Stimulated activated naive CD8-positive, alpha-beta T cell treated with anti-CD3 and anti-CD28 coated beads, Interleukin-15, amount 100 ng/mL, for 72 hours (primary cell): ENCODE data around the gene CEP170.
A peak's percentile ranks its signal among the peaks of the same experiment; 100 is the strongest.

Experiments used
- ATAC-seq: fragments of 150-1000 bp; cut with Tn5 transposase; 2 replicates; pipeline ENCODE4 v1.10.0; 2021; ENCODE audit warnings: mild to moderate bottlenecking, moderate library complexity
- DNase-seq, 2 donors: peaks; one replicate each; pipeline ENCODE4 v3.0.0; 2021 to 2022
- H3K27ac Mint-ChIP-seq, 2 donors: one replicate each; pipeline ENCODE4 v1.8.0; 2022; ENCODE audit warnings: mild to moderate bottlenecking in 2 of 2, mixed read lengths in 2 of 2, moderate library complexity in 2 of 2
- H3K27me3 Mint-ChIP-seq: one replicate; pipeline ENCODE4 v1.8.0; 2022; ENCODE audit warnings: mixed read lengths
- H3K4me1 Mint-ChIP-seq: one replicate; pipeline ENCODE4 v1.8.0; 2022; ENCODE audit warnings: mild to moderate bottlenecking, mixed read lengths
- H3K4me3 Mint-ChIP-seq, 2 donors: one replicate each; pipeline ENCODE4 v1.8.0; 2022; ENCODE audit warnings: mild to moderate bottlenecking in 2 of 2, mixed read lengths in 2 of 2, moderate library complexity in 1 of 2
- H3K9me3 Mint-ChIP-seq, 2 donors: one replicate each; pipeline ENCODE4 v1.8.0; 2022; ENCODE audit warnings: mixed read lengths in 2 of 2

CEP170 gene

DNA sequence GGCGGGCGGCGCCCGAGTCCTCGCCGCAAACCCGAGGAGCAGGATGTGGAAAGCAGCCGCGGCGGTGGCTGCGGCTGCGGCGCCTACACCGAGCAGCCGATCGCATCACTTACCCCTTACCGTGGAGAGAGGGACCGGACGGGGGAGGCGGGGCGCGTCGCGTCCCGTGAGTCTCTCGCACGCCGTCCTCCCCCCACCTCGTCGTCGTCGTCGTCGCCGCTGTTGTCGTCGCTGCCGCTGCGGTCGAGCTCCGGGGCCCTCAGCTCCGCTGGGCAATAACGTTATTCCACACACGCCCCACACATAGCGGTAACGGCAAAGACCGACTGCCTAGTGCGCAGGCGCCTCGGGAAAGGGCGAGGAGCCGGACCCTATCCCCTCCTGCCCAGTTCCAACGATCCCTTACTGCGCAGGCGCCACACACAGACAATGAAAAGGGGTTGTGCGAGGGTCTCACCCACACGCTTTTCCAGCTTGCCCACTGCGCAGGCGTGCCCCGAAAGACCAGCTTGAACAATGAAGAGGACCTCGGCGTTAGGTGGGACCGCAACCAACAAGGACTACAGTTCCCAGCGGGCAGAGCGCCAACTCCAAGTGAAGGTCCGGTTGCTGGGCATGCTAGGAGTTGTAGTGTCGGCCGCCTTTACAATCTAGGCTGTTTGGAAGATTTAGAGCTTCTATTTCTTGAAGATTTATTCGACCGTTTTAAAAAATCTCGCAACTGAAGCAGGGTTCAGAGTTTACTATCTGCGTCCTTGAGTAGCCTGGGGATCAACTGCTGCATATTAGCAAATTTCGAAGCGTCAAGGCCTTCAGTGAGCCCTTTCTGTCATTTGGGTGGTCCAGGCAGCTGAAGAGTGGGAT is at the start of gene CEP170:
CEP170 (minus strand) TSS at position 355 of the 864 bp plus-strand sequence. CDS start 30,001 bp downstream, outside the sequence.
- H3K4me1 Mint-ChIP-seq = peaks cover 27% of the 10 kb centered on the region

DNA sequence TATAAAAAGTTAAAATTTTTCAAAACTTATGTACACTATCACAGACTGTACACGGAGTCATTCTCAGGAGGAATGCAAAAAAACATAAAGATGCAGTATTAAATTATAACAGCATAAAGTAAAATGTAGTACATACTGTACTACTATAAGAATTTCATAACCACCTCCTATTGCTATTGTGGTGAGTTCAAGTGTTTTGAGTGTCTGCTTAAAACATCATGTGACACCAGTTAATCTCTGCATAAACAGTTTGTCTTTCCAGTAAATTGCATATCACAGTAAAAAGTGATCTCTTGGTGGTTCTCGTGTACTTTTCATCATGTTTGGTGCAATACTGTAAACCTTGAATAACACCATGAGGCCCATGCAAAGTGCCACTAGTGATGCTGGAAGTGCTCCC is 46.0 kb upstream of the CEP170 start:
- no peaks in the 10 kb centered on the region for H3K27me3 Mint-ChIP-seq
- H3K4me1 Mint-ChIP-seq = no peaks in the 10 kb centered on the region
- no peak overlapping the region for H3K4me3 Mint-ChIP-seq
- H3K27ac Mint-ChIP-seq = no peak overlapping the region
- H3K9me3 Mint-ChIP-seq = peaks cover 0 to 17% of the 10 kb centered on the region in 2 donors
- ATAC-seq = no peak
- no peak for DNase-seq

More for the DNA sequence above, at the start of gene CEP170:
- Mint-ChIP-seq H3K27ac (peak within 1 kb of the TSS; percentile 99), H3K27me3 (no peaks in the 10 kb centered on the region), H3K9me3 (no peaks in the 10 kb centered on the region), H3K4me3 (peak within 1 kb of the TSS; percentile 99 to 100)
- DNase-seq = peak; percentile 92 to 93
- ATAC-seq = peak; percentile 76

DNA sequence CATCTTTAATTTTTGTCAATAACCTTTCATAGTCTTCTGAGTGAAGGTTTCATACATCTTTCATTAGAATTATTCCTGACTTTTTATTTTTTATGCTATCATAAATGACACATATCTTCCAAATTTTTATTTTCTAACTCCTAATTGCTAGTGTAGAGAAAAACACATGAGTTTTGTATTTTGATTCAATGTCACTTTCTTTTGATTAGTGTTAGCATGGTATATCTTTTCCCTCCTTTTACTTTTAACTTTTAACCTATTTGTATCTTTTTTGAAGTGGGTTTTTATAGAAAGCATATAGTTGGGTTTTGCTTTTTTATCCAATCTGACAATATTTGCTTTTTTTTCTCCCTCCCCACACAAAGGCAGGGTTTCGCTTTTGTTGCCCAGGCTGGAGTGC is 44.0 kb upstream of the CEP170 start:
- DNase-seq (no peak), ATAC-seq (no peak)
- H3K27ac Mint-ChIP-seq = no peak overlapping the region
- peaks cover 5% of the 10 kb centered on the region for H3K4me1 Mint-ChIP-seq
- H3K27me3 Mint-ChIP-seq = no peaks in the 10 kb centered on the region
- H3K4me3 Mint-ChIP-seq = no peak overlapping the region
- H3K9me3 Mint-ChIP-seq = peaks cover 8 to 27% of the 10 kb centered on the region in 2 donors

DNA sequence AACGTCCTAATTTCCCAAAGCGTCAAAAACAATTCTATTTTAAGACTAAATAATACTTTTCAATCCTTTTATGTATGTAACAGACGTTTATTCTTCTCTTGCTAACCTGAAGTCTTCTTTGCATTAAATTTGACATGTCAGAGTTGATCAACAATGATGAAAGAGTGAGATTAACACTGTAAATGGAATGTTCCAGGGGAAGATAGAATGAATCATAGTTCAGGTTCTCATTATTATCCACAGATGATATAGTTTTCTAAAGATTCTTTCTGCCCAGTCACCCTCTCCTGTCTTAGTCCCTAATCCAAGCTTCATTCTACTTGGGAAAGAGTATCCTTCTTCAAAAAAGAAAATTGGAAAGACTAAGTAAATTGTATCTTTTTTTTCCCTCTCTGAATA is 39.6 kb upstream of the CEP170 start:
- H3K27ac Mint-ChIP-seq = peak overlapping the region in 1 of 2 donors; percentile 94
- H3K27me3 Mint-ChIP-seq = no peaks in the 10 kb centered on the region
- DNase-seq (no peak), ATAC-seq (no peak)
- peaks cover 17 to 23% of the 10 kb centered on the region in 2 donors for H3K9me3 Mint-ChIP-seq
- H3K4me1 Mint-ChIP-seq = peaks cover 6% of the 10 kb centered on the region
- peak overlapping the region in 1 of 2 donors; percentile 12 for H3K4me3 Mint-ChIP-seq

DNA sequence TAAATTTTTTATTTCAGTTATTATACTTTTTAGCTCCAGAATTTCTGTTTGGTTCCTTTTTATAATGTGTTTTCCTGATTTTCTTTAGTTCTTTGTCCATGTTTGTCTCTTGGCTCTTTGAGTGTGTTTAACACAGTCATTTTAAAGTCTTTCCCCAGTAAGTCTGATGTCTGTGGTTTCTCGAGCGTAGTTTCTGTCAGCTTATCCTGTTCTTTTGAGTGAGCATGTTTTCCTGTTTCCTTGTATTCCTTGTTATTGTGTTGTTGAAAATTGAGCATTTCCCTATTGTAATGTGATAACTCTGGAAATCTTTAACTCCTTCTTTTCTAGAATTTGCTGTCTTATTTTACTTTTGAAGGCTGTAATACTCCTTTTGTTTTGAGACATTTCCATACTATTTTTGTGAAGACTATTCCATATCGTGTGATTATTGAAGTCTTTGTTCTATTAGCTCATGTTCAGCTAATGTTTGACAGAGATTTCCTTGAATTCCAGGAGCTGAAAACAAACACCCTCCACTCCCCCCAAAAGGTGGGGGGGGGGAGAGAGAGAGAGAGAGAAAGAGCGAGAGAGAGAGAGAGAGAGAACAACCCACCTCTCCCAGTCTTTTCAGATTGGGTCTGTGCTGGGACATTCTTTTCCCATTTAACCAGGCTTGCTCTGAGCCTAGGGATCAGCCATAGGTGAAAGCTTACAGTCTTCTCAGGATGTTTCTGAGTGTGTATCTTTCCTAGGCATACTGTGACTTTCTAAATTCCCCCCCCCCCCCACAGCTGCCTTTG is 39.1 kb upstream of the CEP170 start:
- Mint-ChIP-seq H3K4me3 (peak overlapping the region in 1 of 2 donors; percentile 47), H3K27me3 (no peaks in the 10 kb centered on the region), H3K4me1 (peaks cover 6% of the 10 kb centered on the region), H3K9me3 (peaks cover 17 to 23% of the 10 kb centered on the region in 2 donors), H3K27ac (peak overlapping the region in 1 of 2 donors; percentile 94)
- no peak for ATAC-seq
- no peak for DNase-seq

DNA sequence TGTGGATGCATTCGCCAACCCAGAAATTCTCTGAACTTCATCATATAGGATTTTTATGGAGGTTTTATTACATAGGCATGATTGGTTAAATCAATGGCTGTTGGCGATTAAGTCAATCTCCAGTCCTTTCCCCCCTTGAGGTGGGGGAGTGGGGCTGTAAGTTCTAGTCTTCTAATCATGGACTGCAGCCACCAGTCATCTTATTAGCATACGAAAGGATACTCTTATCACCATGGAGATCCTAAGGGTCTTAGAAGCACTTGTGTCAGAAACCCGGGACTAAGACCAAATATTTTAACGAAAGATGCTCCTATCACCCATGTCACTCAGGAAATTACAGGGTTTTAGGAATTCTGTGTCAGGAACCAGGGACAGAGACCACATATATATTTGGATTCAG is 37.0 kb upstream of the CEP170 start:
- H3K27me3 Mint-ChIP-seq = no peaks in the 10 kb centered on the region
- DNase-seq (no peak), ATAC-seq (no peak)
- no peak overlapping the region for H3K4me3 Mint-ChIP-seq
- H3K9me3 Mint-ChIP-seq = peaks cover 17 to 23% of the 10 kb centered on the region in 2 donors
- H3K27ac Mint-ChIP-seq = no peak overlapping the region
- H3K4me1 Mint-ChIP-seq = peaks cover 18% of the 10 kb centered on the region

DNA sequence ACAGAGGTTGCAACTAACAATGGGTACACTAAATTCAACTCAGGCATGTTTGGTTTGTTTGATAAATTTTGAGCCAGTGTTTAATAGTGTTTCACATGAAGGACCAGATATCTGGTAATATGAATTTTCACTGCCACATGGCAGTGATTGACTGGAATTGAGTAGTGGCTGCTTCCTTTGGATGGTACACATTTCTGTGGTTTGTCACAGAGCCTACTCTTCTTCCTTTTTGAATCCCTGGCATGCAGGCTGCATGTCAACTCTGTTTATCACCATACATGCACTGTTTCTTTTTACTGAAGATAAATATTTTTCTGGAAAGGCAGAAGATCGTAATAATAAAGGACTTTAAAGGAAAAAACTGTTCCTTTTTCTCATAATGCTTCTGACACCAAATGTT is 36.2 kb upstream of the CEP170 start:
- H3K9me3 Mint-ChIP-seq = peaks cover 17 to 18% of the 10 kb centered on the region in 2 donors
- H3K4me3 Mint-ChIP-seq = no peak overlapping the region
- no peak overlapping the region for H3K27ac Mint-ChIP-seq
- no peaks in the 10 kb centered on the region for H3K27me3 Mint-ChIP-seq
- DNase-seq (no peak), ATAC-seq (no peak)
- peaks cover 24% of the 10 kb centered on the region for H3K4me1 Mint-ChIP-seq

DNA sequence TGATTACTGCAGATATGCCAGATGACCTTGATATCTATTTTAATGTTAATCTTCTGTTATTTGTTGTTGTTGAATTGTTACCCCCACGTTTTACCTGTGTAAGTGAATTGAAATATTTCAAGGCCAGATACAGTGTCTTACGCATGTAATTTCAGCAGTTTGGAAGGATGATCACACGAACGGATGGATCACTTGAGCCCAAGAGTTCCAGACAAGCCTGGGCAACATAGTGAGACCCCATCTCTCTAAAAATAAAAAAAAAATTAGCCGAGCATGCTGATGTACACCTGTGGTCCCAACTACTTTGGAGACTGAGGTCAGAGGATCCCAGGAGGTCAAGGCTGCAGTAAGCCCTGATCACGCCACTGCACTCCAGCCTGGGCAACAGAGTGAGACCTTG is 33.0 kb upstream of the CEP170 start:
- Mint-ChIP-seq H3K4me1 (peaks cover 30% of the 10 kb centered on the region), H3K27ac (peak overlapping the region; percentile 19 to 40), H3K27me3 (no peaks in the 10 kb centered on the region), H3K4me3 (no peak overlapping the region), H3K9me3 (peaks cover 0 to 2% of the 10 kb centered on the region in 2 donors)
- ATAC-seq (no peak), DNase-seq (no peak)

DNA sequence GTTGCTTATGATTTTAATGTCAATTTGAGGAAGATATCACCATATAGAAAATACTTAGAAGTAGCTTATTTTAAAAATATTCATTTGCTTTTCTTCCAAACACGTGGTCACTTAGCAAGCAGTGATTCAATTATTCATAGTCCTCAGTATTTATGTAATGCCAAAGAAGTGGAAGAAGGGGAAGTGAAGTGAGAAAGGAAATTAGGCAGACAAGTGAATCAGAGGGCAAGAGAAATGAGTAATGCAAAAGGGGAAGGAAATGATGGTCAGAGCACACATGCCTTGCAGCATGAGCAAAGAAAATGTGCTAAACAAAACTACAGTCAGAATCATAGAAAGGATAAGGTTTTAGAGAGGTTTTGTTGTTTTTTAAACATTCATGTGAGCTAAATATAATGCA is 32.6 kb upstream of the CEP170 start:
- H3K4me3 Mint-ChIP-seq = peak overlapping the region in 1 of 2 donors; percentile 3
- ATAC-seq = peak; percentile 91
- no peak for DNase-seq
- H3K27me3 Mint-ChIP-seq = no peaks in the 10 kb centered on the region
- peak overlapping the region; percentile 28 to 40 for H3K27ac Mint-ChIP-seq
- H3K9me3 Mint-ChIP-seq = peaks cover 0 to 4% of the 10 kb centered on the region in 2 donors
- peaks cover 30% of the 10 kb centered on the region for H3K4me1 Mint-ChIP-seq

DNA sequence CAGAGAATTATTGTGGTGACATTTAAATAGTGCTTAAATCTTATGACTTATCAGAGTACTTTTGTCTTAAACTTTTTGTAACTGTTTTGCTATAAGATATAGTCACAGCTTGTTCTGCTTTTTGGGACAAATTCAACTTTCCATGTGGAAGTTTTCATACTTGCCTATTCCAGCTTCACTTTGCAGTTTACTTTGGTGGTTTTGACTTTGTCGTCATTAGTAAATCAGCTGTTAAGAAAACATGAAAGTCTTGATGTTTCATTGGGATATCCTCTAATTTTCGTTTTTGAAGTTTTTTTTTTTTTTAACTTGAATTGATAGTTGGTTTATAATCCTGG is 32.0 kb upstream of the CEP170 start:
- DNase-seq = no peak
- Mint-ChIP-seq H3K27me3 (no peaks in the 10 kb centered on the region), H3K9me3 (peaks cover 0 to 4% of the 10 kb centered on the region in 2 donors), H3K4me1 (peaks cover 30% of the 10 kb centered on the region), H3K27ac (peak overlapping the region in 1 of 2 donors; percentile 28), H3K4me3 (no peak overlapping the region)
- ATAC-seq = no peak

DNA sequence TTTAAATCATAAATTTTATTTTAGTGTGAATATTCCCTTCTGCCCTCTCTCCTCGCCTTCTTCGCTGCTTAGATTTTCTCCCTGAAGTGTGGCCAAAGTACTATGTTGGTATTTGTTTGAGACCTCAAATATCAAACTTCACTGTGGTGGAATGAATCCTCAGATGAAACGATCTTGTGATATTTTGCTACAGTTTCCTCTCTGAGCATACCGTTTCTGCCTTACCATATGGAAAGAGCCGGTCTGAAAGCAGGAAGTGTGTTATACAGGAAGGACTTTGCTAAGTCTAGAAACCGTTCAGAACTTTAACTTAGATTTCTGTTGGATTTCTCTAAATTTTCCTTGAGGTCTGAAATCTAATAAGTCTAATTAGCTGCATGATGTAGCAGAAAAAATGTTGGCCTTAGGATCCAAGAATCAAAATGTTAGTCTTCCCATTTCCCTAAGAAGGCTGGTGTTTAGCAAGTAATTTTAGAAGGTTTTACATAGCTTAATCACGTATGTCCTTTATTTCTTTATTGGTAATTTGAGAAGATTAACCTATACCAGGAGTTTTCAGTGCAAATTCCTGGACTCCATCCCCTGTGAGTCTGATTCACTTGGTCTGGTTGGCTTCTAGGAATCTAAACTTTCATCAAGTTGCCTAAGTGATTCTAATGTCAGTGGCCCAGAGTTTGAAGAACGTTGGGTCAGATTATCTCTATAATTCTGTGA is 31.5 kb upstream of the CEP170 start:
- H3K4me3 Mint-ChIP-seq = peak overlapping the region in 1 of 2 donors; percentile 26
- H3K4me1 Mint-ChIP-seq = peaks cover 30% of the 10 kb centered on the region
- no peaks in the 10 kb centered on the region for H3K27me3 Mint-ChIP-seq

DNA sequence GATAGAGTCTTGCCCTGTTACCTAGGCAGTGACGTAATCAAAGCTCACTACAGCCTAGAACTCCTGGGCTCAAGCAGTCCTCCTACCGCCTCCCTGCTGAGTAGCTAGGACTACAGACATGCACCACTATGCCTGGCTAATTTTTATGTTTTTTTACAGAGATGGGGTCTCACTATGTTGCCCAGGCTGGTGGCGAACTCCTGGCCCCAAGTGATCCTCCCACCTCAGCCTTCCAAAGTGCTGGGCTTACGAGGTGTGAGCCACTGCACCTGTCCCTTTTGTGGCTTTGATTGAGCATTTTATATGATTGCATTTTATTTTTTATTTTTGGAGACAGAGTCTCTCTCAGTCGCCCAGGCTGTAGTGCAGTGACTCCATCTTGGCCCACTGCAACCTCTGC is 26.6 kb upstream of the CEP170 start:
- peaks cover 25% of the 10 kb centered on the region for H3K4me1 Mint-ChIP-seq
- peak overlapping the region in 1 of 2 donors; percentile 21 for H3K27ac Mint-ChIP-seq
- DNase-seq (no peak), ATAC-seq (no peak)
- peaks cover 0 to 4% of the 10 kb centered on the region in 2 donors for H3K9me3 Mint-ChIP-seq
- H3K4me3 Mint-ChIP-seq = no peak overlapping the region
- no peaks in the 10 kb centered on the region for H3K27me3 Mint-ChIP-seq

More for the DNA sequence above, 31.5 kb upstream of the CEP170 start:
- DNase-seq (no peak), ATAC-seq (no peak)
- H3K27ac Mint-ChIP-seq = no peak overlapping the region
- peaks cover 0 to 4% of the 10 kb centered on the region in 2 donors for H3K9me3 Mint-ChIP-seq

DNA sequence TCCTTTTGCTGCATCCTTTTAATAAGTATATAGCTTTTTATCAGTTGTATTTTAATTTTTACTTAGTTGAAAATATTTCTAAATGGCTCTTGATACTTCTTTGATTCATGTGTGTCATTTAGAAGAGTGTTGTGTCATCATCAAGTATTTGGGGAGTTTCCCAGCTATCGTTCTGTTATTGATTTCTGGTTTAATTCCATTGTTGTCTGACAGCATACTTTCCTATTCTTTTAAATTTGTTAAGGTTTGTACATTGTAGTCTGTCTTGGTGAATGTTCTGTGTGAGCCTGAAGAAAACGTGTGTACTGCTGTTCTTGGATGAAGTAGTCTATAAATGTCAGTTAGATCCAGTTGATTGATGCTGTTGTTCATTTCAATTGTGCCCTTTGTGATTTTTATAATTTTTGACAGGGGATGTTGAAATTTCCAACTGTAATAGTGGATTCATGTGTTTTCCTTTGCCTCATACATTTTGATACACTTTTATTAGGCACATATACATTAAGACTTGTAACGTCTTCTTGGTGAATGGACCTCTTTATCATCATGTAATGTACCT is 25.6 kb upstream of the CEP170 start:
- ATAC-seq = no peak
- Mint-ChIP-seq H3K4me3 (peak overlapping the region in 1 of 2 donors; percentile 33), H3K4me1 (peaks cover 15% of the 10 kb centered on the region), H3K27me3 (no peaks in the 10 kb centered on the region), H3K27ac (peak overlapping the region in 1 of 2 donors; percentile 86), H3K9me3 (peaks cover 0 to 4% of the 10 kb centered on the region in 2 donors)
- no peak for DNase-seq

DNA sequence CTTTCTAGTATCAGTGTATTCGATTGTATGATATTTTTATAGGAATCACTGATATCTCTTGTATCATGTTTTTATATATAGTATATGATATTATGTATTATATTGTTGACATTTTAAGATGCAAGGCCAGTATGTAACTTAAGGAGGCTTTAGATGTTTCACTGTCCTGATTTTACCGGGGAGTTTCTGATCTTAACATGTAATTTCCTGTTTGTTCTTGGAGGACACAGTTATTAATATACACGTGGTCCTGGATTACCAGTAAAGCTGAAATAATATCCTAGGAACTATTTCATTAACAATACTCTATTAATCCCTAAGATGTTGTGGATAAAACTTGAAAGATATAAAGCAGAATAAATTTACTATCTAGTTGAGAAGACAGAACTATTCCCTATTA is 20.2 kb upstream of the CEP170 start:
- no peak for ATAC-seq
- Mint-ChIP-seq H3K4me3 (no peak overlapping the region), H3K4me1 (peaks cover 7% of the 10 kb centered on the region), H3K27ac (no peak overlapping the region), H3K9me3 (peaks cover 0 to 5% of the 10 kb centered on the region in 2 donors), H3K27me3 (no peaks in the 10 kb centered on the region)
- no peak for DNase-seq

DNA sequence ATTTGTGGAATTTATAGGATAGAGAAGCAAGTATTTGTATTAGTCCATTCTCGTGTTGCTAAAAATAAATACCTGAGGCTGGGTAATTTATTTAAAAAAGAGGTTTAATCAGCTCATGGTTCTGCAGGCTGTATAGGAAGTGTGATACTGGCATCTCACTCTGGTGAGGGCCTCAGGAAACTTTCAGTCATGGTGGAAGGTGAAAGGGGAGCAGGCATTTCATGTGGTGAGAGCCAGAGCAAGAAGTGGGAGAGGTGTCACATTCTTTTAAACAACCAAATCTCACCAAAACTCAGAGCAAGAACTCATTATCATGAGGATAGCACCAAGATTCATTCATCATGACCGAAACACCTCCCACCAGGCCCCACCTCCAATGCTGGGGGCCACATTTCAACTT is 18.9 kb upstream of the CEP170 start:
- H3K4me3 Mint-ChIP-seq = no peak overlapping the region
- peaks cover 7% of the 10 kb centered on the region for H3K4me1 Mint-ChIP-seq
- peaks cover 0 to 5% of the 10 kb centered on the region in 2 donors for H3K9me3 Mint-ChIP-seq
- no peak for DNase-seq
- ATAC-seq = peak; percentile 49
- H3K27ac Mint-ChIP-seq = no peak overlapping the region
- H3K27me3 Mint-ChIP-seq = no peaks in the 10 kb centered on the region
